Mesodermal cell (in vitro differentiated cells): ENCODE results near the gene ELMO1.

Source experiments
- H3K27ac ChIP-seq: 2 replicates; pipeline ENCODE4 v1.7.0; 2013; ENCODE audit warnings: mild to moderate bottlenecking, low read depth, low read length, moderate library complexity; ENCODE audit not compliant: severe bottlenecking
- H3K36me3 ChIP-seq: 2 replicates; pipeline ENCODE4 v1.7.1; 2013; ENCODE audit warnings: mild to moderate bottlenecking, low read length, moderate library complexity; ENCODE audit not compliant: control insufficient read depth, insufficient read depth
- H3K4me1 ChIP-seq: one replicate; pipeline ENCODE4 v1.7.1; 2013; ENCODE audit warnings: mild to moderate bottlenecking, low read length; ENCODE audit not compliant: insufficient read depth, control insufficient read depth, poor library complexity, severe bottlenecking
- H3K4me3 ChIP-seq: 2 replicates; pipeline ENCODE4 v1.7.0; 2013; ENCODE audit warnings: low read length, control low read depth, mild to moderate bottlenecking; ENCODE audit not compliant: insufficient read depth, poor library complexity, severe bottlenecking; ENCODE audit errors: extremely low read depth
- H3K9me3 ChIP-seq: 2 replicates; pipeline ENCODE4 v1.7.1; 2013; ENCODE audit warnings: mild to moderate bottlenecking, low read length, moderate library complexity; ENCODE audit not compliant: control insufficient read depth
- WGBS, 2 experiments: methylation state at CpG; one replicate each; pipeline ENCODE4 v1.1.5; 2013; ENCODE audit warnings: missing lambda C conversion rate in 2 of 2; ENCODE audit not compliant: insufficient coverage in 2 of 2; 5-methylcytosine and 5-hydroxymethylcytosine counted together

The ELMO1 gene

DNA sequence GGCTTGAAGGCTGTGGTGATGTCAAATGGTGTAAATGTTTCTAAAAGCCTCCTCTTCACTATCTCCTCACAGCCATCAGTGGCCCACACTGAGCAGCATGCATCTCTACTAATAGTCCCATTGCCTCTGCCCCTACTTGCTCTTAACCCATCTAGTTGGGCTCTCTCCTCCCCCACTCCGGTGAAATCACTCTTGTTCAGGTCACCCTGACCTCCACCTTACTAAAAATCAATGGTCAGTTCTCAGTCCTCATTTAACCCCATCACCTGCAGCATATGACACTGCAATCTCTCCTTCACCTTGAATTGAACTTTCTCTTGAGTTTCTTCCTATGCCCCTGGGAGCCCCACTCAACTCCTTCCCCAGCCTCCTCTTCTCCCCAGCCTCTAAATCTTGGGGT, 369.2 kb downstream of the ELMO1 start:
- no peak overlapping the region for H3K4me3 ChIP-seq
- no peaks in the 10 kb centered on the region for H3K36me3 ChIP-seq
- no peaks in the 10 kb centered on the region for H3K9me3 ChIP-seq
- H3K4me1 ChIP-seq: no peaks in the 10 kb centered on the region
- WGBS, 2 experiments: 94% methylated on average over 1 of the region's 1 CpG; no CpG with 5 or more reads in 1 of the 2 experiments
- no peak overlapping the region for H3K27ac ChIP-seq

DNA sequence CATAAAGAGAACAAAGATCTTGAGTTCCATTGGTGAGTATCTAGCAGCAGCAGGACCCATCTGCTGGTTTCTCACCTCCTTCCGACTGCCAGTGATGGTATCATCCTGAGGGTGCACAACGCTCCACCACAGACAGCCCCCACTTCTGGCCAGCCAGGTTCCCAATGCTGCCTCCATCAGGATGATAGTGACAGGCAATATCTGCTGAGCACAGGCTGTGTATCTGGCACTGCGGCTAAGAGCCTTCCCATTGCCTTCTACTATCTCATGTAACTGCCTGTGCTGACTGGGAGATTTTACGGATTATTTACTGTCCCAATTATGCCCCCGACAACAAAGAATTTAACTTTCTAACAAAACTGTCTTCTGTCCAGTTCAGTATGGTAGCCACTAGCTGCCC, 372.0 kb downstream of the ELMO1 start:
- no peak overlapping the region for H3K4me3 ChIP-seq
- no peaks in the 10 kb centered on the region for H3K4me1 ChIP-seq
- no peaks in the 10 kb centered on the region for H3K9me3 ChIP-seq
- H3K36me3 ChIP-seq: no peaks in the 10 kb centered on the region
- no peak overlapping the region for H3K27ac ChIP-seq
- 89 to 98% methylated on average over 4 to 5 of the region's 5 CpGs for WGBS, 2 experiments

DNA sequence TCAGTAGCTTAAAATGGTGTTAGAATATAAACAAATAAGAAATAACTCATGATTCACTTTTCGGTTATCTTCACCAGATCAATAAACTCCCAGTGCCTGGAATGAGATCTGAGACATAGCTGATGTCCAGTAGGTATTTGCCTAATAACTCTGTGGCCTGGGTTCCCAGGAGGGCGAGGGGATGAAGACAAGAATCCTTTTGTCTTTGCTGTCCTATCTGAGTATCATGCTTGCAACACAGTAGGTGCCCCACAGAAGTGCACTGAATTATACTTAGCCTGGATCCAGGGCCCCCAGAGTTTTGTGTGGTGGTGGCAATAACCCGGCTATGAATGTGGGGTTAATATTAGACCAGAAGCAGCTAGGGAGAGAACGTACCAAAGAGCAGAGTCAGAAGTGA, 374.3 kb downstream of the ELMO1 start:
- Histone ChIP-seq H3K27ac (no peak overlapping the region), H3K9me3 (no peaks in the 10 kb centered on the region), H3K36me3 (no peaks in the 10 kb centered on the region), H3K4me1 (no peaks in the 10 kb centered on the region), H3K4me3 (no peak overlapping the region)
- 96 to 98% methylated on average over 3 to 4 of the region's 4 CpGs for WGBS, 2 experiments

DNA sequence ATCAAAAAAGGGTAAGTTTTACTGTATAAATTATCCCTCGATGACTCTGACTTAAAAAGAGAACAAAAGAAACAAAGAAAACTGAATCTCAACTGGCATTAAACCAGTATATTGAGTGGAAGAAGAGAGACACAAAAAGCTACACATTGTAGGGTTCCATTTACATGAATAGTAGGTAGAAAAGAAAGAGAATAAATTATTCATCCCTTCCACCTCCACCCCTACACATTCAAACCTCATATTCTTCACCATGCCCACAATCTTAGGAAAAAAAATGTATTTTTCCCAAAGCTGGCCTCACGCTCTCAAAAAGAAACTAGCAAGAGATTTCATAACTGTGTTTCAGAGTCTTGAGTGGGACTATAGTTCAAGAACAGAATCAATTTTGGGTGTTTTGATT, 377.5 kb downstream of the ELMO1 start:
- no peaks in the 10 kb centered on the region for H3K9me3 ChIP-seq
- H3K27ac ChIP-seq: no peak overlapping the region
- H3K4me3 ChIP-seq: no peak overlapping the region
- 89% methylated on average over 1 of the region's 2 CpGs; no CpG with 5 or more reads in 1 of the 2 experiments for WGBS, 2 experiments
- H3K4me1 ChIP-seq: no peaks in the 10 kb centered on the region
- no peaks in the 10 kb centered on the region for H3K36me3 ChIP-seq

DNA sequence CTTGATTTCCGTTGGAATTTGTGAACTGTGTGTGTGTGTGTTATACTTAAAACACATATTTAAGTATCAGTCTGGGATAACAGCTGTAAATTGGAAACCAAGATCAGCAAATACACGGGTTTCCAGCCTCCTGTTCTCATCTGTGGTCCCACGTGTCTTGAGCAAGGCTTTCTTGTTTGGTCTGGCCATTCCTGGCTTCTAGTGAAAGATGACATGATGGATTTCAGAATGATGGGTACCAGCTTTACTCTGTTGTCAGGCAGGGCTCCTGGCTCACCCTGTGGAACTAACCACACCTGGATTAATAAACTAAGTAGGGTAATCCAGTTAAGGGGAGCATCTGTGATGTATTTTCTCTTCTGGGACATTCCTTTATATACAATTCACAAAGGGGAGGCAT, 378.2 kb downstream of the ELMO1 start:
- Histone ChIP-seq H3K9me3 (no peaks in the 10 kb centered on the region), H3K4me3 (no peak overlapping the region), H3K4me1 (no peaks in the 10 kb centered on the region), H3K27ac (no peak overlapping the region), H3K36me3 (no peaks in the 10 kb centered on the region)
- 82 to 88% methylated on average over 2 of the region's 3 CpGs for WGBS, 2 experiments

DNA sequence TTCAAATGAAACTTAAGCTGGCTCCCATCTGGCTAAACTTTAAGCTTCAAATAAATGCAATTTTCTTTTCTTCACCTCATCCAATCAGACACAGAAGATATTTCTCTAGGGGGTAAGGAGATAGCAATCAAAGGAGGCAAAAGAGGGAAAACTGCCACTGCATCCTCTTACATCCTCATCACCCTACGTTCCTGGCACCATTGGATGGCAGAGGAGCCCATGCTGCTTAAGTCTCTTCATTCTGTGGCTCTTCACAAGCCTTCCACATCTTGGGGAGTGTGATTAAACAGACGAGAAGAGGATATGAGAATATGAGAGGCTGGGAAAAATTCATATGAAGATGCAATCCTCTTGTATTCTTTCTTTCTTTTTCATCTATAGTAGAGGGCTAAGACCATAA, 378.6 kb downstream of the ELMO1 start:
- no peak overlapping the region for H3K27ac ChIP-seq

DNA sequence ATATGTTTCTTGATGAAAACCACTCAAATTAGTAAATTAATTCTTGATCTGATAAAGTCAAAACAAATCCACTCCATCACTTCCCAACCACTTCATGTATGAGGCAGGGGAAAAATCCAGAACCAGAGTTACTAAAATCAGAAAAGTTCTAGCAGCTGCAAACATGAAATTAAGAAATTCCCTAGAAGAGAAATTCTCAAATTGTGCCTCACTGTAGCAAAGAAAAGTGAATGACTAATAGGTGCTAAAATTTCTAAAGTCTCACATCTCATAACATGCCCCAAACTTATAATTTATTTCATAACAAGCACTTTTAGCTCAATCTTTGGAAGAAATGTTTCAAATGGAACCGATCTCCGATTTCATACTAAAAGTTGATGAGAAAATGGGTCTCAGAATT, 379.3 kb downstream of the ELMO1 start:
- Histone ChIP-seq H3K4me1 (no peaks in the 10 kb centered on the region), H3K36me3 (no peaks in the 10 kb centered on the region)

More for the DNA sequence above, 378.6 kb downstream of the ELMO1 start:
- H3K9me3 ChIP-seq: no peaks in the 10 kb centered on the region
- no CpG with 5 or more reads among the region's 2 CpGs for WGBS, 2 experiments
- H3K4me1 ChIP-seq: no peaks in the 10 kb centered on the region
- H3K4me3 ChIP-seq: no peak overlapping the region
- H3K36me3 ChIP-seq: no peaks in the 10 kb centered on the region

DNA sequence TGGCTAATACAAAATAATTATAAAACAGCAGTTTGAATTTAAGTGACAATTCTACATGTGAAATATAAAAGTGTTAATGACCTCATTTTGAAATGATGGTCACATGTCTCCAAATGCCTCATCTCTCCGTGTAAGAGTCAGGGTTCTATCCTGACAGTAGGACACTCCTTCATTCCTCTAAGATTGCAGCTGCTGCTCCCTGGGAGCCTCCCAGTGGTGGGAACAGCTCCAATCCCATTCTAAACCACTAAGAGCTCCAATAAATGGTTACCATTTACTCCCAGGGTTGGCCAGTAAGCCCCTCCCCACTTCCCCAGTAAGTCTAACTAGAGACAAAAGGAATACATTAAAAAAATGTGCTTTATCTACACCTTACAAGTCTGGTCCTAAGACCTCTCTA, 379.8 kb downstream of the ELMO1 start:
- H3K27ac ChIP-seq: no peak overlapping the region
- 75 to 100% methylated on average over 1 of the region's 1 CpG for WGBS, 2 experiments
- H3K9me3 ChIP-seq: no peaks in the 10 kb centered on the region
- H3K4me1 ChIP-seq: no peaks in the 10 kb centered on the region
- H3K36me3 ChIP-seq: no peaks in the 10 kb centered on the region
- H3K4me3 ChIP-seq: no peak overlapping the region

More for the DNA sequence above, 379.3 kb downstream of the ELMO1 start:
- no CpG with 5 or more reads among the region's 2 CpGs for WGBS, 2 experiments
- Histone ChIP-seq H3K4me3 (no peak overlapping the region), H3K27ac (no peak overlapping the region), H3K9me3 (no peaks in the 10 kb centered on the region)

DNA sequence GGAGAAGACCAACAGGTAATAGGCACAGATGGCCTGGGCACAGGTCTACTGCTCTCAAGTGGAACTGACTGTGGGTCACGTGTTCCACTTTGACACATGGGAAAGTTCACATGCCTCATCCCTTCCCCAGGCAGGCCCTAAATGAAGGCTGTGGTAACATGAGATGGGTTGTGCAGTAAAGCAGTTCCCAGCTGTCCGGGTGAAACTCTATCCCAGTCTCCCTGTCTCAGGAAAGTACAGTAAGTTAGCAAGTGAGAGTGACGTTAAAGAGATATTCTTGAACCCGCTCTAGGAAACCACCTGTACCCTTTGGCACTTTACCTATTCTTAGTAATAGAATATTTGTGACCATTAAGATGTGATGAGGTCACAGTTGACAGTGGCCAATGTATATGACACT, 380.6 kb downstream of the ELMO1 start:
- H3K4me3 ChIP-seq: no peak overlapping the region

DNA sequence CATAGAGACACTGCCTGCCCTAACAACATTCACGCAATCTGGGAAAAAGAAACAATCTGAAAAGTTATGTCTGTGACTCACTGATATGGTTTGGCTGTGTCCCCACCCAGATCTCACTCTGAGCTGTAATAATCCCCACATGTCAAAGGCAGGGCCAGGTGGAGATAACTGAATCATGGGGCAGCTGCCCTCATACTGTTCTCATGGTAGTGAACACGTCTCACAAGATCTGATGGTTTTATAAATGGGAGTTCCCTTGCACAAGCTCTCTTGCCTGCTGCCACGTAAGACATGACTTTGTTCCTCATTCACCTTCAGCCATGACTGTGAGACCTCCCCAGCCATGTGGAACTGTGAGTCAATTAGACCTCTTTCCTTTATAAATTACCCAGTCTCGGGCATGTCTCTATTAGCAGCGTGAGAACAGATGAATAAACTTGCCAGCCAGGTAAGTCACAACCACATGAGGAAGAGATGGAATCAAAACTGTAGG, 382.8 kb downstream of the ELMO1 start:
- Histone ChIP-seq H3K9me3 (no peaks in the 10 kb centered on the region), H3K27ac (no peak overlapping the region), H3K4me1 (no peaks in the 10 kb centered on the region), H3K36me3 (no peaks in the 10 kb centered on the region), H3K4me3 (no peak overlapping the region)
- WGBS, 2 experiments: 67 to 90% methylated on average over 1 to 3 of the region's 5 CpGs

More for the DNA sequence above, 380.6 kb downstream of the ELMO1 start:
- no peak overlapping the region for H3K27ac ChIP-seq
- H3K36me3 ChIP-seq: no peaks in the 10 kb centered on the region
- H3K4me1 ChIP-seq: no peaks in the 10 kb centered on the region
- WGBS, 2 experiments: 70% methylated on average over 2 of the region's 4 CpGs; no CpG with 5 or more reads in 1 of the 2 experiments
- no peaks in the 10 kb centered on the region for H3K9me3 ChIP-seq

DNA sequence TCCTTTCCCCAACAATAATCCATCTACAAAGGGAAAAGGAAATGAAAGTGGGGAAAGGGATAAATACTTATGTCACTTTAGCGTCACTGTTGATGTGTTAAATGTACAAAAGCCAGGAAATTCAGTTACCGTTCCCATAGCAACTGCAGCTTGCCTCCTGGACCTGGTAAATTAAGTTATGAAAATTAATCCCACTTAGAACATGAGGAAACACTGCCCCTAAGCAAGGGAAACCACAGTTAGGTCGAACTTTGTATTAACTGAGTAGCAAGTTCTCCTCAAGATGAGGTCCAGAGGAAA, 386.2 kb downstream of the ELMO1 start:
- Histone ChIP-seq H3K4me3 (no peak overlapping the region), H3K9me3 (no peaks in the 10 kb centered on the region), H3K27ac (no peak overlapping the region), H3K36me3 (no peaks in the 10 kb centered on the region), H3K4me1 (no peaks in the 10 kb centered on the region)
- 83 to 90% methylated on average over 2 of the region's 3 CpGs for WGBS, 2 experiments
